SK-N-SH treated with all-trans-retinoic acid at 6 μM for 48 hours (cell line): ENCODE measurements around the gene CACNA2D3.

Source experiments
- ATAC-seq: fragments of 200-7000 bp; cut with Tn5 transposase; 3 replicates; pipeline ENCODE4 v1.9.1; 2020; ENCODE audit warnings: mild to moderate bottlenecking, moderate library complexity
- ARNTL ChIP-seq: fragments of 450-650 bp; formaldehyde crosslinking; IDR thresholded peaks from 2 replicates; pipeline ENCODE4 v1.5.0; 2020; ENCODE audit warnings: low read depth, mild to moderate bottlenecking, moderate library complexity, borderline replicate concordance
- BACH2 ChIP-seq: fragments of 250-450 bp; sonication (Bioruptor Pico); IDR thresholded peaks from 2 replicates; pipeline ENCODE4 v1.9.0; 2021; ENCODE audit warnings: mild to moderate bottlenecking, borderline replicate concordance
- CSDC2 ChIP-seq: fragments of 250-450 bp; sonication (Bioruptor Pico); IDR thresholded peaks from 2 replicates; pipeline ENCODE4 v1.5.0; 2020; ENCODE audit warnings: mild to moderate bottlenecking, moderate library complexity
- ESRRG ChIP-seq: fragments of 250-450 bp; sonication (Bioruptor Pico); IDR thresholded peaks from 2 replicates; pipeline ENCODE4 v1.6.1; 2021; ENCODE audit warnings: mild to moderate bottlenecking
- GLIS3 ChIP-seq: fragments of 250-450 bp; sonication (Bioruptor Pico); IDR thresholded peaks from 2 replicates; pipeline ENCODE4 v1.5.0; 2020; ENCODE audit warnings: mild to moderate bottlenecking, moderate library complexity
- OSR1 ChIP-seq: fragments of 250-450 bp; sonication (Bioruptor Pico); IDR thresholded peaks from 2 replicates; pipeline ENCODE4 v1.8.0; 2022; ENCODE audit warnings: moderate library complexity, mild to moderate bottlenecking, inconsistent platforms
- PATZ1 ChIP-seq: fragments of 250-450 bp; sonication (Bioruptor Pico); IDR thresholded peaks from 2 replicates; pipeline ENCODE4 v1.8.0; 2020; ENCODE audit warnings: mild to moderate bottlenecking, moderate library complexity, borderline replicate concordance
- PPARA ChIP-seq: fragments of 250-450 bp; sonication (Bioruptor Pico); IDR thresholded peaks from 2 replicates; pipeline ENCODE4 v1.5.0; 2020; ENCODE audit warnings: mild to moderate bottlenecking, borderline replicate concordance
- SNAI2 ChIP-seq: fragments of 250-450 bp; sonication (Bioruptor Pico); IDR thresholded peaks from 2 replicates; pipeline ENCODE4 v1.5.0; 2020; ENCODE audit warnings: mild to moderate bottlenecking, moderate library complexity
- TCF4 ChIP-seq: fragments of 250-450 bp; sonication (Bioruptor Pico); IDR thresholded peaks from 2 replicates; pipeline ENCODE4 v1.8.0; 2021; ENCODE audit warnings: mild to moderate bottlenecking, moderate library complexity, borderline replicate concordance
- TOX ChIP-seq: fragments of 250-450 bp; sonication (Bioruptor Pico); IDR thresholded peaks from 2 replicates; pipeline ENCODE4 v1.8.0; 2021; ENCODE audit warnings: mild to moderate bottlenecking, moderate library complexity, borderline replicate concordance
- ZC3H10 ChIP-seq: fragments of 250-450 bp; sonication (Bioruptor Pico); IDR thresholded peaks from 2 replicates; pipeline ENCODE4 v1.5.1; 2021; ENCODE audit warnings: mild to moderate bottlenecking, moderate library complexity
- ZFP30 ChIP-seq: fragments of 450-650 bp; formaldehyde crosslinking; IDR thresholded peaks from 2 replicates; pipeline ENCODE4 v1.5.0; 2022; ENCODE audit warnings: mild to moderate bottlenecking, moderate library complexity
- ZNF565 ChIP-seq: fragments of 450-650 bp; formaldehyde crosslinking; conservative IDR thresholded peaks from 2 replicates; pipeline ENCODE4 v1.5.0; 2020; ENCODE audit warnings: low read depth, mild to moderate bottlenecking, moderate library complexity
- ZNF70 ChIP-seq: fragments of 450-650 bp; formaldehyde crosslinking; IDR thresholded peaks from 2 replicates; pipeline ENCODE4 v1.5.0; 2020; ENCODE audit warnings: mild to moderate bottlenecking, moderate library complexity
- ZNF8 ChIP-seq: fragments of 450-650 bp; formaldehyde crosslinking; IDR thresholded peaks from 2 replicates; pipeline ENCODE4 v1.5.0; 2020; ENCODE audit warnings: mild to moderate bottlenecking, moderate library complexity
- TF ChIP-seq, protein P1 (sequence below): fragments of 250-450 bp; sonication (Bioruptor Pico); IDR thresholded peaks from 2 replicates; pipeline ENCODE4 v1.5.1; 2021; ENCODE audit warnings: mild to moderate bottlenecking, moderate library complexity
- TF ChIP-seq, protein P2 (sequence below): fragments of 250-450 bp; sonication (Bioruptor Pico); IDR thresholded peaks from 2 replicates; pipeline ENCODE4 v1.8.0; 2021; ENCODE audit warnings: low read depth, mild to moderate bottlenecking, moderate library complexity, borderline replicate concordance
- TF ChIP-seq, protein P3 (sequence below): fragments of 250-450 bp; sonication (Bioruptor Pico); IDR thresholded peaks from 2 replicates; pipeline ENCODE4 v1.5.0; 2020; ENCODE audit warnings: mild to moderate bottlenecking, moderate library complexity

CACNA2D3 gene

DNA sequence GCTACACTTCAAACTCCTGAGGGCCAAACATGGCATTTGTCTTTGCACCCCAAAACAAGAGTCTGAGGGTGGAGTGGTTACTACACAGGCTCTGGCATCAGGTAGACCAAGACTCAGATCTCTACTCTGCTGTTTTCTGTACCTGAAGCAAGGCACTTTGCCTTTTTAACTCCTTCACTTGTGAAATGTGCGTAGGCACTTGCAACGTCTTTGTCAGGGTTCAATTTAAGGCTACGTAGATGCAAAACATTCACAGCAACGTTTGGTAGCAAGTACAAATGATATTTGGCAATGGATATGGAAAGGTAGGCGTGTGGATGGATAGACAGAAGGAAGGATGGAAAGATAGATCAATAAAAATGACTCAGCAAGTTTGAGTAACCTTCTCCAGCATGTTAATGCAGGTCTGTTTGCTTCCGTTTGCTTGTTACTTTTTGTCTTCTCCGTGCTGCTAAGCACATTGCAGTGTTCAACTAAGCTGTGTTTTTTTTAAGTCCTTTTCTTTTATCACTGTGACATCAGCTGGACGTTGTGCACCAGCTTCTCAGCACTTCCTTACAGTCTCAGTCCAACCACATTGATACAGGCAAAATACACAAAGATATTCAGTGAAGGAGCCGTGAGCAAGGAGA, 704.8 kb downstream of the CACNA2D3 start (continued):
- TF ChIP-seq PATZ1 (CRISPR knock-in tag) (no peak), ESRRG (no peak), ZNF565 (CRISPR knock-in tag) (no peak)

- TF ChIP-seq ZNF565 (CRISPR knock-in tag) (no peak), BACH2 (CRISPR knock-in tag) (no peak), ZNF8 (CRISPR knock-in tag) (no peak), GLIS3 (CRISPR knock-in tag) (no peak), SNAI2 (CRISPR knock-in tag) (no peak), ZFP30 (CRISPR knock-in tag) (no peak), TOX (CRISPR knock-in tag) (no peak), ESRRG (no peak), PPARA (CRISPR knock-in tag) (no peak)
- TF ChIP-seq, protein P1, sequence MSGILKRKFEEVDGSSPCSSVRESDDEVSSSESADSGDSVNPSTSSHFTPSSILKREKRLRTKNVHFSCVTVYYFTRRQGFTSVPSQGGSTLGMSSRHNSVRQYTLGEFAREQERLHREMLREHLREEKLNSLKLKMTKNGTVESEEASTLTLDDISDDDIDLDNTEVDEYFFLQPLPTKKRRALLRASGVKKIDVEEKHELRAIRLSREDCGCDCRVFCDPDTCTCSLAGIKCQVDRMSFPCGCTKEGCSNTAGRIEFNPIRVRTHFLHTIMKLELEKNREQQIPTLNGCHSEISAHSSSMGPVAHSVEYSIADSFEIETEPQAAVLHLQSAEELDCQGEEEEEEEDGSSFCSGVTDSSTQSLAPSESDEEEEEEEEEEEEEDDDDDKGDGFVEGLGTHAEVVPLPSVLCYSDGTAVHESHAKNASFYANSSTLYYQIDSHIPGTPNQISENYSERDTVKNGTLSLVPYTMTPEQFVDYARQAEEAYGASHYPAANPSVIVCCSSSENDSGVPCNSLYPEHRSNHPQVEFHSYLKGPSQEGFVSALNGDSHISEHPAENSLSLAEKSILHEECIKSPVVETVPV = no peak
- ATAC-seq = no peak
These were observed 705.4 kb downstream of the CACNA2D3 start for GRCh38 chr3:54827776-54828175.

- no peak for ATAC-seq
- TF ChIP-seq, protein P2, sequence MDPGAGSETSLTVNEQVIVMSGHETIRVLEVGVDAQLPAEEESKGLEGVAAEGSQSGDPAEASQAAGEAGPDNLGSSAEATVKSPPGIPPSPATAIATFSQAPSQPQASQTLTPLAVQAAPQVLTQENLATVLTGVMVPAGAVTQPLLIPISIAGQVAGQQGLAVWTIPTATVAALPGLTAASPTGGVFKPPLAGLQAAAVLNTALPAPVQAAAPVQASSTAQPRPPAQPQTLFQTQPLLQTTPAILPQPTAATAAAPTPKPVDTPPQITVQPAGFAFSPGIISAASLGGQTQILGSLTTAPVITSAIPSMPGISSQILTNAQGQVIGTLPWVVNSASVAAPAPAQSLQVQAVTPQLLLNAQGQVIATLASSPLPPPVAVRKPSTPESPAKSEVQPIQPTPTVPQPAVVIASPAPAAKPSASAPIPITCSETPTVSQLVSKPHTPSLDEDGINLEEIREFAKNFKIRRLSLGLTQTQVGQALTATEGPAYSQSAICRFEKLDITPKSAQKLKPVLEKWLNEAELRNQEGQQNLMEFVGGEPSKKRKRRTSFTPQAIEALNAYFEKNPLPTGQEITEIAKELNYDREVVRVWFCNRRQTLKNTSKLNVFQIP (CRISPR knock-in tag) = no peak
- TF ChIP-seq ARNTL (CRISPR knock-in tag) = no peak
These were observed 708.3 kb downstream of the CACNA2D3 start for GRCh38 chr3:54830658-54831057.

DNA sequence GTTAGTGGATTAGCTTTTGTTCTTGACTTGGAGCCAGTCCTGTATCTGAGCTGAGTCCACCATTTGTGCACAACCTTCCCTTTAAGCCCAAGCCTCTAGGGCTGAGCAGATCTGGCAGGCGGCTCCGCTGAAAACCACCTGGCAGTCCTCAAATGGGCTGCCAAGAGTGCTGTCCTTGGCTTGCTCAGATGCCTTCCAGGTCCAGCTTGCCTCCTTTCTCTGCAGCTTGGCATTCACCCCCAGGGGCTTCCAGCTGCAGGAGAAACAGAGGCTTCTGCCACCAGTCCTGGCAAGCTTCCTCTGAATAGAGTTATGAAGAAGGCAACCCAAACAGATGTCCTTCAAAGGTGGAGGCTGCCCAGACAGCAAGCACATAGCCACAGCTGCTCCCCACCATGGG, 708.8 kb downstream of the CACNA2D3 start:
- no peak for ATAC-seq
- TF ChIP-seq, protein P1 = no peak
- TF ChIP-seq ESRRG (no peak), ARNTL (CRISPR knock-in tag) (no peak), OSR1 (CRISPR knock-in tag) (no peak), GLIS3 (CRISPR knock-in tag) (no peak)

DNA sequence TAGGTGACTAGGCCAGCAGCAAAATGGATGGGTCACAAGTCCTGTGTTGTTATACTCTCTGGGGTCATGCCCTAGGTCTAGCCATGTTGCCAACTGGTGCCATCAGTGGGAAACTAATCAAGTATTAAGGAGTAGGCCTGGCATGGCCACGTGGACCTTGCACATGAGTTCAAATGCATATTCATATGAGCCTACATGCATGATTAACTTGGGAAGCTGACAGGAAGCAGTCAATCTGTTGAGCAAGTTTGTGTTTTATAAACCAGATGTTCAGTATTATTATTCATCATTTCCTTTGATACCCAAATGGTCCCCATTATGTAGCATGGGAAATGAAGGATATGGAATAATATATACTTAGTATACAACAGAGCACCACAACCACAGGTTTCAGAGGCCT, 710.5 kb downstream of the CACNA2D3 start:
- no peak for ATAC-seq
- TF ChIP-seq ARNTL (CRISPR knock-in tag) (no peak), PATZ1 (CRISPR knock-in tag) (no peak), CSDC2 (CRISPR knock-in tag) (no peak), TOX (CRISPR knock-in tag) (no peak), ZNF70 (CRISPR knock-in tag) (no peak), ZNF8 (CRISPR knock-in tag) (no peak), ZC3H10 (no peak), ESRRG (no peak), TCF4 (CRISPR knock-in tag) (no peak), ZNF565 (CRISPR knock-in tag) (no peak)
- TF ChIP-seq, protein P1 = no peak
- TF ChIP-seq, protein P3, sequence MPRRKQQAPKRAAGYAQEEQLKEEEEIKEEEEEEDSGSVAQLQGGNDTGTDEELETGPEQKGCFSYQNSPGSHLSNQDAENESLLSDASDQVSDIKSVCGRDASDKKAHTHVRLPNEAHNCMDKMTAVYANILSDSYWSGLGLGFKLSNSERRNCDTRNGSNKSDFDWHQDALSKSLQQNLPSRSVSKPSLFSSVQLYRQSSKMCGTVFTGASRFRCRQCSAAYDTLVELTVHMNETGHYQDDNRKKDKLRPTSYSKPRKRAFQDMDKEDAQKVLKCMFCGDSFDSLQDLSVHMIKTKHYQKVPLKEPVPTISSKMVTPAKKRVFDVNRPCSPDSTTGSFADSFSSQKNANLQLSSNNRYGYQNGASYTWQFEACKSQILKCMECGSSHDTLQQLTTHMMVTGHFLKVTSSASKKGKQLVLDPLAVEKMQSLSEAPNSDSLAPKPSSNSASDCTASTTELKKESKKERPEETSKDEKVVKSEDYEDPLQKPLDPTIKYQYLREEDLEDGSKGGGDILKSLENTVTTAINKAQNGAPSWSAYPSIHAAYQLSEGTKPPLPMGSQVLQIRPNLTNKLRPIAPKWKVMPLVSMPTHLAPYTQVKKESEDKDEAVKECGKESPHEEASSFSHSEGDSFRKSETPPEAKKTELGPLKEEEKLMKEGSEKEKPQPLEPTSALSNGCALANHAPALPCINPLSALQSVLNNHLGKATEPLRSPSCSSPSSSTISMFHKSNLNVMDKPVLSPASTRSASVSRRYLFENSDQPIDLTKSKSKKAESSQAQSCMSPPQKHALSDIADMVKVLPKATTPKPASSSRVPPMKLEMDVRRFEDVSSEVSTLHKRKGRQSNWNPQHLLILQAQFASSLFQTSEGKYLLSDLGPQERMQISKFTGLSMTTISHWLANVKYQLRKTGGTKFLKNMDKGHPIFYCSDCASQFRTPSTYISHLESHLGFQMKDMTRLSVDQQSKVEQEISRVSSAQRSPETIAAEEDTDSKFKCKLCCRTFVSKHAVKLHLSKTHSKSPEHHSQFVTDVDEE = no peak
